Adrenal gland (tissue), 5 donors: ENCODE data around the gene BCHE.

ENCODE experiments used
- CTCF ChIP-seq, 6 experiments: fragments of 450-650 bp in 4 of 6; fragments of 200-600 bp in 2 of 6; sonication (generic) in 1 of 6; IDR thresholded peaks; 1 replicate in 5 of 6; 2 replicates in 1 of 6; pipeline versions ENCODE4 v1.5.1 to v1.8.0; 2016 to 2021; ENCODE audit warnings: antibody characterized with exemption in 6 of 6, mild to moderate bottlenecking in 2 of 6, moderate library complexity in 1 of 6
- POLR2A ChIP-seq, 2 donors: fragments of 450-650 bp; IDR thresholded peaks; one replicate each; pipeline ENCODE4 v1.6.1; 2017; ENCODE audit warnings: antibody characterized with exemption in 2 of 2, mild to moderate bottlenecking in 2 of 2, moderate library complexity in 1 of 2
- donor health status: DM: no; HTN: no; CAD: no.

GRCh38 chr3:165753560-165753959 is 83.7 kb downstream of the BCHE start:
- no peak for TF ChIP-seq CTCF (IDR thresholded peaks at IDR 0.05)
- no peak for TF ChIP-seq POLR2A (IDR thresholded peaks at IDR 0.05)
